ENCODE results near the gene SLC40A1. TPM values are rescaled to one million over a fixed set of nuclear protein-coding genes. Genes with fewer than 3 reads are reported as not detected.

SLC40A1 gene
- total RNA-seq, 1 experiment from 2014 or later, result 109 TPM

DNA sequence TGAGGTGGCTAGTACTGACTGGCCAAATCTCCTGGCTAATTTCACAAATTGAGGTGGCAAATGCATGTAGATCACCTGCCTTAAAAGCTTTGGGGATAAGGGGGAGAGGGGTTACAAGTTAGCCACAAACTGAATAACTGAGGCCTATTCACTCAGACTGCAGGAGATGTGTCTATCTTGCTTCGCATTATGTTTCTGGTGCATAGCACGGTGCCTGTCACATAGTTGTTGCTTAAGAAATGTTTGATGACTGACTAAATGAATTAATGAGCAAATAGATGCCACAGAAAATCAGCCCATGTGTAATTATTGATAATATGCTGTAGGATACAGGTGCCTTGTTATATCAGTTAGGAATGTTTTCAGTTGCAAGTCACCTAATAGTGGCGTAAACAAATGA is 12.5 kb upstream of the SLC40A1 start:
- H3K9me3 ChIP-seq, result no peaks in the 10 kb centered on the region
- intact Hi-C loops (cut with micrococcal nuclease; ENCODE audit: unreplicated experiment), result no loop called here
- no peak overlapping the region for H3K4me3 ChIP-seq (ENCODE audit: low read depth, low read length)
- DNase-seq, result no peak
- ChIA-PET CTCF (no interaction called here), POLR2A (interaction anchor here (2.2 kb wide), 1 partner anchor 12 kb away, joined by 7 read pairs; the partner anchor contains the start of gene SLC40A1)
- Mint-ChIP-seq H3K36me3 (ENCODE audit: insufficient read depth, unreplicated experiment) (no peaks in the 10 kb centered on the region), H3K27me3 (ENCODE audit: insufficient read depth, unreplicated experiment) (no peaks in the 10 kb centered on the region), H3K4me1 (ENCODE audit: low read depth, unreplicated experiment) (peaks cover 6% of the 10 kb centered on the region), H3K27ac (ENCODE audit: unreplicated experiment) (no peak overlapping the region), H3K4me3 (ENCODE audit: unreplicated experiment) (no peak overlapping the region), H3K9me3 (ENCODE audit: unreplicated experiment) (no peaks in the 10 kb centered on the region)
- no peaks in the 10 kb centered on the region for H3K27me3 ChIP-seq (replicated peaks; ENCODE audit: control insufficient read depth, insufficient read depth, low read length)
- no TSS peak for BruUV-seq (replicated peaks)
- no peak for TF ChIP-seq CTCF (IDR thresholded peaks at IDR 0.05; ENCODE audit: insufficient read depth in 1 of 2, low read depth in 1 of 2, low read length in 1 of 2, severe bottlenecking in 1 of 2, unreplicated experiment in 1 of 2)
- peaks cover 16% of the 10 kb centered on the region for H3K4me1 ChIP-seq
- no peaks in the 10 kb centered on the region for H3K36me3 ChIP-seq (ENCODE audit: control insufficient read depth, insufficient read depth, low read length)

DNA sequence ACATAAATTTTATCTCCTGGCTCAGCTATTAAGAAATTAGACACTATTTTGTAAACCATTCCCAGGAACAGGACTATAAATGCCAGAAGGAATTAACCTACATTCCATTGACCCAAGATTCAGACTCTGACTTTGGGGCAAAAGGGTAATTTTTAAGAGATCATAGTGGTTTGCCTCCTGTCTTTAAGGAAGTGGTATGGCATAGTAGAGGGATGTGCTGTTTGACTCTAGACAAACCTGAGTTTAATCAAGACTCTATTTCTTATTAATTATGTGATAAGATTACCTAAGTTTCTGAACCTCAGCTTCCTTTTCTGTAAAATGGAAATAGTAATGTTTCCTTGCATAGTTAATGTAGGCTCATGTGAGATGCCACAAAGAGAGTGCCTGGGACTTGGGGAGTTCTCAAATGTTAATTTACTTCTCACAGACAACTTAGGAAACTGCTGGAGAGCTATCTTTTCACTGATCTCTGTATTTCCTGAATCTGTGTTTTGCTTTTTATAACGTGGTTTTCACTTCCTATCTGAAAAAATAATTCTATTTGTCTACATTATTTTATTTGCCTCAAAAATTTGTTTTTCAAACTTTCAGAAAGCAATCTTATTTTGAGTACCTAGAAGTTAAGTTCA is 11.9 kb upstream of the SLC40A1 start:
- no TSS peak for BruUV-seq (replicated peaks)
- CTCF ChIA-PET, result interaction anchor here (0.8 kb wide), 1 partner anchor 37 kb away, joined by 3 read pairs; no protein-coding TSS in a partner anchor
- H3K36me3 ChIP-seq (ENCODE audit: control insufficient read depth, insufficient read depth, low read length), result no peaks in the 10 kb centered on the region
- no peaks in the 10 kb centered on the region for H3K27me3 ChIP-seq (replicated peaks; ENCODE audit: control insufficient read depth, insufficient read depth, low read length)
- Mint-ChIP-seq H3K4me1 (ENCODE audit: low read depth, unreplicated experiment) (peaks cover 6% of the 10 kb centered on the region), H3K4me3 (ENCODE audit: unreplicated experiment) (no peak overlapping the region), H3K36me3 (ENCODE audit: insufficient read depth, unreplicated experiment) (no peaks in the 10 kb centered on the region), H3K27ac (ENCODE audit: unreplicated experiment) (no peak overlapping the region), H3K9me3 (ENCODE audit: unreplicated experiment) (no peaks in the 10 kb centered on the region), H3K27me3 (ENCODE audit: insufficient read depth, unreplicated experiment) (no peaks in the 10 kb centered on the region)
- H3K4me3 ChIP-seq (ENCODE audit: low read depth, low read length), result no peak overlapping the region
- POLR2A ChIA-PET, result interaction anchor here (2.2 kb wide), 1 partner anchor 12 kb away, joined by 7 read pairs; the partner anchor contains the start of gene SLC40A1
- no peaks in the 10 kb centered on the region for H3K9me3 ChIP-seq
- intact Hi-C loops (cut with micrococcal nuclease; ENCODE audit: unreplicated experiment), result no loop called here
- TF ChIP-seq CTCF (IDR thresholded peaks at IDR 0.05; ENCODE audit: insufficient read depth in 1 of 2, low read depth in 1 of 2, low read length in 1 of 2, severe bottlenecking in 1 of 2, unreplicated experiment in 1 of 2), result no peak
- peaks cover 11% of the 10 kb centered on the region; the same call in 1 of the 2 replicates for H3K4me1 ChIP-seq
- DNase-seq, result no peak

- CTCF ChIA-PET, result no interaction called here
- H3K4me1 ChIP-seq, result peaks cover 28% of the 10 kb centered on the region
- TF ChIP-seq CTCF (IDR thresholded peaks at IDR 0.05; ENCODE audit: insufficient read depth in 1 of 2, low read depth in 1 of 2, low read length in 1 of 2, severe bottlenecking in 1 of 2, unreplicated experiment in 1 of 2), result no peak
- Mint-ChIP-seq H3K36me3 (ENCODE audit: insufficient read depth, unreplicated experiment) (no peaks in the 10 kb centered on the region), H3K4me3 (ENCODE audit: unreplicated experiment) (no peak overlapping the region), H3K4me1 (ENCODE audit: low read depth, unreplicated experiment) (peaks cover 18% of the 10 kb centered on the region), H3K9me3 (ENCODE audit: unreplicated experiment) (no peaks in the 10 kb centered on the region), H3K27ac (ENCODE audit: unreplicated experiment) (no peak overlapping the region), H3K27me3 (ENCODE audit: insufficient read depth, unreplicated experiment) (no peaks in the 10 kb centered on the region)
- H3K36me3 ChIP-seq (ENCODE audit: control insufficient read depth, insufficient read depth, low read length), result no peaks in the 10 kb centered on the region
- no peak overlapping the region for H3K4me3 ChIP-seq (ENCODE audit: low read depth, low read length)
- intact Hi-C loops (cut with micrococcal nuclease; ENCODE audit: unreplicated experiment), result loop anchor here (10.0 kb wide), 1 partner anchor 177 kb away; the partner anchor contains the start of gene OSGEPL1
- no peaks in the 10 kb centered on the region for H3K27me3 ChIP-seq (replicated peaks; ENCODE audit: control insufficient read depth, insufficient read depth, low read length)
- BruUV-seq (replicated peaks), result no TSS peak
- no peaks in the 10 kb centered on the region for H3K9me3 ChIP-seq
- POLR2A ChIA-PET, result no interaction called here
- DNase-seq, result no peak
Measured at GRCh38 chr2:189587780-189588179, 7.2 kb upstream of the SLC40A1 start.

Measured in Caco-2 (cell line).